GM18502 (cell line): Measurements from ENCODE around the gene NCL.
"Not testable (repeated sequence)": the region's sequence is repeated elsewhere in the genome, so short reads cannot be mapped to it uniquely, and the experiment has no call there.

Experiments
- ATAC-seq: cut with Tn5 transposase; IDR thresholded peaks from one replicate; pipeline ENCODE4 v1.9.1; 2021; ENCODE audit warnings: mild to moderate bottlenecking; ENCODE audit not compliant: unreplicated experiment, poor library complexity

The NCL gene

DNA sequence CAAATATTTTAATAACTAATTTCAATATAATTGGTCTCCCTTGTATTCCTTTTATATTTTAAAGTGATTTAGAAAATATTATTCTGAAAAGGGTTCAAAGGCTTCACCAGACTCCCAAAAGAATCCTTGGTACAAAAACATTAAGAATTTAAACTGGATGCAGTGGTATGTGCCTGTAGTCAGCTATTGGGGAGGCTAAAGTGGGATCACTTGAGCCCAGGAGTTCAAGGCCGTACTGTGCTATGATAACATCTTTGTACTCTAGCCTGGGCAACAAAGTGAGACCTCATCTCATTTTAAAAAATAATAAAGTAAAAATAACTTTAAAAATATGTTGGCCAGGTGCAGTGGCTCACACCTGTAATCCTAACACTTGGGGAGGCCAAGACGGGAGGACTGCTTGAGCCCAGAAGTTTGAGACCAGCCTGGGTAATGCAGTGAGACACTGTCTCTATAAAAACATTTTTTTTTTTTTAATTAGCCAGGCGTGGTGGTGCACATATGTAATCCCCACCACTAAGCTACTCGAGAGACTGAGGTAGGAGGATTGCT is 14.7 kb downstream of the NCL start:
- no peak for ATAC-seq

- no peak for ATAC-seq
These were observed 27.3 kb downstream of the NCL start for GRCh38 chr2:231436957-231437356.

- ATAC-seq: no peak
These were observed 30.3 kb downstream of the NCL start for GRCh38 chr2:231433990-231434389.

GRCh38 chr2:231431606-231432005 is 32.7 kb downstream of the NCL start:
- ATAC-seq: no peak

DNA sequence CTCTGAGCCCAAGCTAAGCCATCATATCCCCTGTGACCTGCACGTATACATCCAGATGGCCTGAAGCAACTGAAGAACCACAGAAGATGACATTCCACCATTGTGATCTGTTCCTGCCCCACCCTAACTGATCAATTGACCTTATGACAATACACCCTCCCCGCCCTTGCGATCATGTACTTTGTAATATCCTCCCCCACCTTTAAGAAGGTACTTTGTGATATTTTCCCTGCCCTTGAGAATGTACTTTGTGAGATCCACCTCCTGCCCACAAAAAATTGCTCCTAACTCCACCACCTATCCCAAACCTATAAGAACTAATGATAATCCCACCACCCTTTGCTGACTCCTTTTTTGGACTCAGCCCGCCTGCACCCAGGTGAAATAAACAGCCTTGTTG is 33.8 kb downstream of the NCL start:
- not testable (repeated sequence) for ATAC-seq

- ATAC-seq: no peak
These were observed 34.4 kb downstream of the NCL start for GRCh38 chr2:231429901-231430300.

GRCh38 chr2:231429152-231429551 is 35.1 kb downstream of the NCL start:
- no peak for ATAC-seq

- no peak for ATAC-seq
These were observed 37.2 kb downstream of the NCL start for GRCh38 chr2:231427116-231427515.

DNA sequence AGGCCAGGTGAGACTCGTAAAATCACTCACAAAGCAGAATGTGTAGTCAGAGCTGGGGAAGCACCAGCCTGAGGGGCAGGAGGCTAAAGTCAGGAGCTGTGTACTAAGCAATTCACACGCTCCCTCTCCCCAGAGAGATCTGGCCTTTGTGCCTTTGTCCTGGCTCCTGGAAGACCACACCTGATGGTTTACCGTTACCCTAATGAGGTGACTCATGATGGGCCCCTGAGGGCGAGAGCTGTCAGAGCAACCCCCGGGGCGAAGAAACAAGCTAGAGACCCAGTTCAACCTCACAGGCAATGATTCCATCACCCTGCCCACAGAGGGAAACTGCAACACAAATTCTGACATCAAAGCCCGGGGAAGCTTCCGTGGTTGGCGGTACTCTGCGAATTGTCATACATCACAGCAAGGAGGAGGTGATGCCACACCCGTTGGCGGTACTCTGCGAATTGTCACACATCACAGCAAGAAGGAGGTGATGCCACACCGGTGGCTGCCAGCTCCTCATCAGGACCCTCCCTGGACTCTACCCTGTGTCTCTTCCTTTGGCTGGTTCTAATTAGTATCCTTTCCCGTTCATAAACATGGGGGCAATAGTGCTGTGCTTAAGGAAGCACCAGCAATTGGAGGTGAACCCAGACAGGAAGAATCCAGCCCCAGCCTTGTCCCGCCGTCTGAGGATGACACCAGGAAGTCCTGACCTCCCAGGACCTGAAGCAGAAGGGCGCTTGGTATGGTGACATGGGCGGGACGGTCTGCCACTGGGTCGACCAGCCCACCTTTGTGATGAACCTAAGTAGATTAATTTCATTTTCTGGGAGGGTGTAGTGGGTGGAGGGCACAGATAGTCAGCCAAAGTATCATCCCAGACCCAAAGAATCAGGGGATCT is 38.2 kb downstream of the NCL start:
- ATAC-seq: no peak

GRCh38 chr2:231425291-231425810 is 38.9 kb downstream of the NCL start:
- ATAC-seq: no peak

DNA sequence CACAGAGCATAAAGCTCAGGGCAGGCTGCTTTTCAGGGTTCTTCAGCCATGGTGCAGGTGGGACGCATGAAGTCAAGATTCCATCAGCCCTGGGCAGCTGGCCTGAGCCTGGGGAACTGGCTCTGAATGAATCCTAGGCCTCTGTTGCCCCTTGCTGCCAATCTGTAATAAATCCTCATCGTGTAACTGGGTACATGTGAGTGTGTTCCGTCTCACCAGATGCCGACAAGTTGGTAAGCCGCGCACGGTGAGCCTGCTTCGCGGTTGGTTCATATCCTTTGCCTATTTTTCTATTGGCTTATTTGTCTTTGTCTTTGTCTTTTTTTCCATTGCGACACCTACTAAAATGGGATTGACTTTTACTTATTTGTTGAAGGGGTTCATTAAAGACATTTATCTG is 41.1 kb downstream of the NCL start:
- ATAC-seq: no peak

GRCh38 chr2:231422056-231422455 is 42.2 kb downstream of the NCL start:
- ATAC-seq: no peak

- ATAC-seq: no peak
These were observed 43.2 kb downstream of the NCL start for GRCh38 chr2:231421051-231421580.

- ATAC-seq: no peak
These were observed 45.3 kb downstream of the NCL start for GRCh38 chr2:231418820-231419640.

DNA sequence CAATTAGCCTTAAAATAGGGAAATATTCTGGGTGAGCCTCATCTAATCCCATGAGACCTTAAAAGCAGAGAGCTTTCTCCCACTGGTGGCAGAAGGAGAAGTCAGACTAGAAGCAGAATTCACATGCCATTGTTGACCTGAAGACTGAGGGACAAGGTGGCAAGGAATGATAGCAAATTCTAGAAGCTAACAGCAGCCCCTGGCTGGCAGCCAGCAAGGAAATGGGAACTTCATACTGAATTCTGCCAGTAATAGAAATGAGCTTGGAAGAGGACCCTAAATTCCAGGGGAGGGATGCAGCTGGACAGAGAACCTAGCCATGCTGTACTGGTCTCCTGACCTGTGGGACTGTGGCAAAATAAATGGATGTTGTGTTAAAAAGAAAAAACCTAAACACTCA is 49.3 kb downstream of the NCL start:
- ATAC-seq: no peak

DNA sequence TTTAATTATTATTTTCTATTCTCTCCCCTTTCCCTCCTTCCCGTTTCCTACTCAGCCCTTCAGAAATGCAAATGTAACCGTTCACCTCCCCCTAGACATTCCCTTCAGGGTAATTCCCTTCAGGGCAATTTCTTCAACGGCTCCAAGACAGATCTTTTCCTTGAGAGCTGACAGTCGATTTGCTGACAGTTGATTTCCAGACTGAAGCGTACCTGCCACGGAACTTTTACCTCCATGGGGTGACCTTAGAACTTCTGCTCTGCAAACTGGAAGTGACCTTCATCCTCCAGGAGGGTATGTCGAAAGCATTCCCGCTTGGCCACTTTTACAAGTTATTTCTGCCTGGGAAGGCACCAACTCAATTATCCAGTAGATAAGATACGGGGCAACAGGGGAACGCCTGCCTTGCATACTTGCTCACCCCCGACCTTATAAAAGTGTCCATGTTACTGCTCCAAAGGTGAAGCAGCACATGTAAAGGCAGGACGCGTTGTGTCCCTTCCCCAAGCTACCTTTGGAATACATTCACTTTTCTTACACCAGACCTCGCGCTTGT is 50.3 kb downstream of the NCL start:
- ATAC-seq: no peak

- ATAC-seq: no peak
These were observed 50.8 kb downstream of the NCL start for GRCh38 chr2:231413456-231413855.

DNA sequence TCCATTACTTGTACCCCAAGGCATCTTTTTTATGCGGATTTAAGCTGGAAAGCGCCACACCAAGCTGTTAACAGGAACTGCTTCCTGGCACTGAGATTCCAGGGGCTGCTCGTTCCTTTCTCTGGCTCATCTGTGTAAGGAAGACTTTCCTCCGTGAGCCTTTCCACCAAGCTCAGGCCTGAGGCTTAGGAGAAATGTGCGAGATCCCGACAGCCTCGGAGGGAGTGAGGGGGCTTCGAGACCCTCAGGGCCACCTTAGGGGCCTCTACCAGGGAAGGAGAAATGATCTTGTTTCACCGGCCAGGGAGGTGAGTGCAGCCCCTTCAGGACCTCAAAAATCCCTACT is 51.7 kb downstream of the NCL start:
- ATAC-seq: peak; percentile 20

DNA sequence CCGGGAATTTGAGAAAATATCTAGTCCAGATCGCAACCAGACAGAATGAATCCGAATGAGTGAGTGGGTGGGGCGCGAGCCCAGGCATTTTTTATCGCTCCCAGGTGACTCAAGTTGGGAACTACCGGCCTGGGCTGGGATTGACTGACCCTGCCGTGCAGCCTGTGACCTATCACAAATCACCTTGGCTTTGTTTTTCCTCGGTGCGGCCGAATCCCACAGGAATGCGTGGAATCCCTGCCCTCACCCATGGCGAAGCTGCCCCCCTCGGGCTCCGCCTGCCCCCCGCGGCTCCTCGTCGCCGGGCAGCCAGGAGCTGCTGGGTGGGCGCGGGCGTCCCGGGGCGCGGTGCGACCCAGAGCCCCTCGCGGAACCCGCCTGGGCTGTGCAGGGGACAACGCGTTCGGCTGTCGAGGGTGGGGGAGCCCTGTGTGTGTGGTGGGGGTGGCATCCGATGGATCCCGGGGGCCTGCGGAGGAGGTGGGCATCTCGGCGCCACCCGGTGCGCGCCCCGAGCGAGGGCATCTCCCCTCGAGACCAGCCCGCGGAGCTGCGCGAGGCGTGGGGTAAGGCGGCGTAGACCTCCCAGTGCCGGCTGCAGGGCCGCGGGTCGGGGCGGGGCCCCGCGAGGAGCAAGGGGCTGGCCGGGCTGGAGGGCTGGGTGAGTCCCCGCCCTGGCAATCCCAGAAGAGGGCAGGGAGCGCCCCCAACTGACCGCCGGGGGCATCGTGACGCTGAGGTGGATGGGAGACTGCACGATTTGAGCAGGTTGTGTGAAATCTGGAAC is 52.3 kb downstream of the NCL start:
- ATAC-seq: peak; percentile 97

- no peak for ATAC-seq
These were observed 53.0 kb downstream of the NCL start for GRCh38 chr2:231411237-231411636.
